H9 (cell line): Measurements from ENCODE around the gene ARCN1. TPM values are rescaled to one million over a fixed set of nuclear protein-coding genes. Genes with fewer than 3 reads are reported as not detected.

Experiments
- DNase-seq: peaks from one replicate; pipeline ENCODE4 v3.0.0-alpha.2; 2017
- H2AFZ ChIP-seq: one replicate; pipeline ENCODE4 v1.6.1; 2013; ENCODE audit warnings: mild to moderate bottlenecking, low read length, control low read depth, moderate library complexity
- H2AK5ac ChIP-seq: 2 replicates; pipeline ENCODE4 v1.6.1; 2013; ENCODE audit warnings: low read length, control low read depth, mixed read lengths; ENCODE audit not compliant: insufficient read length
- H2BK120ac ChIP-seq: one replicate; pipeline ENCODE4 v1.6.1; 2013; ENCODE audit warnings: low read depth, mild to moderate bottlenecking, low read length, control low read depth, inconsistent platforms; ENCODE audit not compliant: poor library complexity, severe bottlenecking
- H2BK12ac ChIP-seq: 2 replicates; pipeline ENCODE4 v1.6.1; 2013; ENCODE audit warnings: low read length, control low read depth, mixed read lengths, low read depth; ENCODE audit not compliant: insufficient read length
- H2BK15ac ChIP-seq: 2 replicates; pipeline ENCODE4 v1.6.1; 2013; ENCODE audit warnings: low read depth, low read length, control low read depth
- H2BK20ac ChIP-seq: one replicate; pipeline ENCODE4 v1.6.1; 2013; ENCODE audit warnings: low read depth, mild to moderate bottlenecking, low read length, control low read depth, inconsistent platforms; ENCODE audit not compliant: poor library complexity, severe bottlenecking
- H2BK5ac ChIP-seq: 2 replicates; pipeline ENCODE4 v1.6.1; 2013; ENCODE audit warnings: low read length, control low read depth, mixed read lengths; ENCODE audit not compliant: insufficient read length
- H3K14ac ChIP-seq: 2 replicates; pipeline ENCODE4 v1.6.1; 2013; ENCODE audit warnings: low read length, control low read depth; ENCODE audit not compliant: insufficient read depth
- H3K18ac ChIP-seq: 2 replicates; pipeline ENCODE4 v1.6.1; 2013; ENCODE audit warnings: low read depth, mild to moderate bottlenecking, mixed read lengths, low read length, control low read depth; ENCODE audit not compliant: insufficient read length
- H3K23ac ChIP-seq: 2 replicates; pipeline ENCODE4 v1.6.1; 2013; ENCODE audit warnings: low read length, control low read depth, mixed read lengths, low read depth; ENCODE audit not compliant: insufficient read length
- H3K23me2 ChIP-seq: 2 replicates; pipeline ENCODE4 v1.6.1; 2013; ENCODE audit warnings: low read depth, mild to moderate bottlenecking, mixed read lengths, low read length, control low read depth; ENCODE audit not compliant: insufficient read length, poor library complexity, severe bottlenecking
- H3K27ac ChIP-seq: 2 replicates; pipeline ENCODE4 v1.5.1; 2013; ENCODE audit warnings: low read length, control low read depth, mixed read lengths, low read depth; ENCODE audit not compliant: insufficient read length
- H3K27me3 ChIP-seq: 2 replicates; pipeline ENCODE4 v1.6.1; 2013; ENCODE audit warnings: low read length, control low read depth, inconsistent platforms; ENCODE audit not compliant: insufficient read depth
- H3K4ac ChIP-seq: 2 replicates; pipeline ENCODE4 v1.6.1; 2013; ENCODE audit warnings: low read depth, mild to moderate bottlenecking, control low read depth, inconsistent platforms, low read length, moderate library complexity
- H3K4me1 ChIP-seq: 2 replicates; pipeline ENCODE4 v1.6.1; 2013; ENCODE audit warnings: low read length, control low read depth, inconsistent platforms; ENCODE audit not compliant: insufficient read depth
- H3K4me2 ChIP-seq: 2 replicates; pipeline ENCODE4 v1.6.1; 2013; ENCODE audit warnings: low read length, control low read depth, mixed read lengths; ENCODE audit not compliant: insufficient read length, insufficient read depth
- H3K56ac ChIP-seq: 2 replicates; pipeline ENCODE4 v1.6.1; 2013; ENCODE audit warnings: low read depth, mild to moderate bottlenecking, mixed read lengths, low read length, control low read depth; ENCODE audit not compliant: insufficient read length
- H3K79me1 ChIP-seq: 2 replicates; pipeline ENCODE4 v1.6.1; 2013; ENCODE audit warnings: low read depth, mild to moderate bottlenecking, moderate library complexity, low read length, control low read depth, inconsistent platforms; ENCODE audit not compliant: insufficient read depth, poor library complexity, severe bottlenecking
- H3K79me2 ChIP-seq: 2 replicates; pipeline ENCODE4 v1.6.1; 2013; ENCODE audit warnings: low read length, control low read depth, inconsistent platforms; ENCODE audit not compliant: insufficient read depth
- H3K9ac ChIP-seq: 2 replicates; pipeline ENCODE4 v1.6.1; 2013; ENCODE audit warnings: low read length, control low read depth, mixed read lengths; ENCODE audit not compliant: insufficient read length; ENCODE audit errors: extremely low read depth
- H3K9me3 ChIP-seq: one replicate; pipeline ENCODE4 v1.6.1; 2013; ENCODE audit warnings: low read depth, low read length, inconsistent platforms; ENCODE audit not compliant: control insufficient read depth
- H3T11ph ChIP-seq: one replicate; pipeline ENCODE4 v1.6.1; 2013; ENCODE audit warnings: mild to moderate bottlenecking, low read length, control low read depth, inconsistent platforms
- H4K20me1 ChIP-seq: one replicate; pipeline ENCODE4 v1.6.1; 2013; ENCODE audit not compliant: control insufficient read depth, insufficient read length, insufficient read depth
- H4K5ac ChIP-seq: 2 replicates; pipeline ENCODE4 v1.6.1; 2013; ENCODE audit warnings: low read depth, mild to moderate bottlenecking, mixed read lengths, low read length, control low read depth; ENCODE audit not compliant: insufficient read length
- H4K8ac ChIP-seq: replicated peaks from 2 replicates; pipeline ENCODE4 v1.6.1; 2013; ENCODE audit warnings: low read length, control low read depth, mixed read lengths, low read depth; ENCODE audit not compliant: insufficient read length
- H4K91ac ChIP-seq: 2 replicates; pipeline ENCODE4 v1.6.1; 2013; ENCODE audit warnings: low read depth, mild to moderate bottlenecking, moderate library complexity, mixed read lengths, low read length, control low read depth; ENCODE audit not compliant: insufficient read length
- H3K27ac Mint-ChIP-seq, 3 experiments: 2 replicates in 2 of 3; 3 replicates in 1 of 3; pipeline ENCODE4 v1.8.0; 2020 to 2021; ENCODE audit warnings: mixed read lengths in 3 of 3, mild to moderate bottlenecking in 1 of 3, moderate library complexity in 1 of 3
- H3K27me3 Mint-ChIP-seq: 2 replicates; pipeline ENCODE4 v1.8.0; 2021; ENCODE audit warnings: low read depth, mild to moderate bottlenecking, moderate library complexity, mixed read lengths
- H3K36me3 Mint-ChIP-seq, 3 experiments: 2 replicates in 2 of 3; 3 replicates in 1 of 3; pipeline ENCODE4 v1.8.0; 2020 to 2021; ENCODE audit warnings: low read depth in 3 of 3, mixed read lengths in 3 of 3; ENCODE audit not compliant: insufficient read depth in 1 of 3
- H3K4me1 Mint-ChIP-seq, 2 experiments: 2 replicates each; pipeline ENCODE4 v1.8.0; 2020; ENCODE audit warnings: mixed read lengths in 2 of 2
- H3K4me3 Mint-ChIP-seq, 2 experiments: 2 replicates in 1 of 2; 3 replicates in 1 of 2; pipeline ENCODE4 v1.8.0; 2020 to 2021; ENCODE audit warnings: mild to moderate bottlenecking in 2 of 2, mixed read lengths in 2 of 2, moderate library complexity in 1 of 2
- H3K9me3 Mint-ChIP-seq, 2 experiments: 2 replicates in 1 of 2; 3 replicates in 1 of 2; pipeline ENCODE4 v1.8.0; 2020; ENCODE audit warnings: mild to moderate bottlenecking in 2 of 2, mixed read lengths in 2 of 2, moderate library complexity in 1 of 2
- WGBS: extraction: QIAGEN DNeasy Blood & Tissue Kit; methylation state at CpG from one replicate; pipeline ENCODE4 v1.1.7; 2013; ENCODE audit warnings: missing lambda C conversion rate, low lambda C conversion rate, mixed read lengths; ENCODE audit not compliant: insufficient read length; ENCODE audit errors: extremely low coverage; 5-methylcytosine and 5-hydroxymethylcytosine counted together
- total RNA-seq: library from RNA; stranded (reverse); gene quantifications from 2 replicates; pipeline ENCODE4 v1.2.1, GENCODE V29; 2021
- TF ChIP-seq, protein P1 (sequence below): fragments of 200-600 bp; sonication (generic); conservative IDR thresholded peaks from 3 replicates; pipeline ENCODE4 v1.8.0; 2021; ENCODE audit warnings: antibody characterized with exemption, mild to moderate bottlenecking

ARCN1 gene
- total RNA-seq, 1 experiment from 2014 or later = 152 TPM

DNA sequence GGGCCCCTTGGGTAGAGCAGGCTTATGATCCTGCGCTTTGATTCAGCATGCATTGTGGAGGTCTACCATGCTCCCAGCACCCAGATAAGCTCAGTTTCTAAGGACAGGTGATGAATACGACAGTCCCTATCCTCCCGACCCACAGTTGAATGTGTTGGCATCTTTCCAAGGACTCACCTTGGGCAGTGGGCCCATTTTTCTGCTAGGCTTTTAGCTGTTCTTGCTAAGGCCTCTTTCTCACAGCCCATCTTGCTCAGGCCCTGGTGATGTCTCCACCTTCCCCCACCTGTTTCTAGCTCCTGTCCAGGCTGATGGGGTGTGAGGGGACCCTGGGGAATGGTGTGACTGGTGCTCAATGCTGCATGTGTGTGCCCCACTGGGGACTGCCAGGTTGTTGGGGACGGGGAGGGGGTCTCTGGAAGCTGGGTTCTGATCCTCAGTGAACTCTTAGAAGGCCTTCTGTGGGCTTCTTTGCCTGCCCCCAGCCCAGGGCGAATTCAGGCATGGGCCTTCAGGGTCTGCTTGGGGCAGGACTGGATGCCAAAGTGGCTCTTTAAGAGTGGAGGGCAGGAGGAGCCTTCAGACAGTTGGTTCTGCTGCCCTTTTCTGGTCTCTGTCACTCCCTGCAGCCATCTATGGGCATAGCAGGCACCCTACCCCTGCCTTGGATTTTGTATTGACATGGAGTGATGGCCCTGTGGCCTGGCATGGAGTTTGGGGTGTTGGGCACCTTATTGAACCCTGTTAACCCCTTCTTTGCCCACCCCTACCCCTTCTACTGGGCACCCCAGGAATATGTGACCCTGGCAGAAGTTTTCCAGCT, 68.3 kb downstream of the ARCN1 start:
- no peak overlapping the region for H2BK20ac ChIP-seq
- Mint-ChIP-seq H3K27ac (no peak overlapping the region), H3K4me3 (no peak overlapping the region), H3K27me3 (no peaks in the 10 kb centered on the region), H3K36me3 (peaks cover 35 to 76% (median 72%) of the 10 kb centered on the region in 3 experiments), H3K9me3 (no peaks in the 10 kb centered on the region), H3K4me1 (peaks cover 9 to 14% of the 10 kb centered on the region in 2 experiments)
- no peak overlapping the region for H3K23ac ChIP-seq
- TF ChIP-seq, protein P1, sequence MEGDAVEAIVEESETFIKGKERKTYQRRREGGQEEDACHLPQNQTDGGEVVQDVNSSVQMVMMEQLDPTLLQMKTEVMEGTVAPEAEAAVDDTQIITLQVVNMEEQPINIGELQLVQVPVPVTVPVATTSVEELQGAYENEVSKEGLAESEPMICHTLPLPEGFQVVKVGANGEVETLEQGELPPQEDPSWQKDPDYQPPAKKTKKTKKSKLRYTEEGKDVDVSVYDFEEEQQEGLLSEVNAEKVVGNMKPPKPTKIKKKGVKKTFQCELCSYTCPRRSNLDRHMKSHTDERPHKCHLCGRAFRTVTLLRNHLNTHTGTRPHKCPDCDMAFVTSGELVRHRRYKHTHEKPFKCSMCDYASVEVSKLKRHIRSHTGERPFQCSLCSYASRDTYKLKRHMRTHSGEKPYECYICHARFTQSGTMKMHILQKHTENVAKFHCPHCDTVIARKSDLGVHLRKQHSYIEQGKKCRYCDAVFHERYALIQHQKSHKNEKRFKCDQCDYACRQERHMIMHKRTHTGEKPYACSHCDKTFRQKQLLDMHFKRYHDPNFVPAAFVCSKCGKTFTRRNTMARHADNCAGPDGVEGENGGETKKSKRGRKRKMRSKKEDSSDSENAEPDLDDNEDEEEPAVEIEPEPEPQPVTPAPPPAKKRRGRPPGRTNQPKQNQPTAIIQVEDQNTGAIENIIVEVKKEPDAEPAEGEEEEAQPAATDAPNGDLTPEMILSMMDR = peak; percentile 23; the same call in 1 of the 3 replicates
- no peak overlapping the region for H4K5ac ChIP-seq
- H3K4me1 ChIP-seq = peaks cover 5% of the 10 kb centered on the region; the same call in 1 of the 2 replicates
- H3T11ph ChIP-seq = no peak overlapping the region
- H3K9ac ChIP-seq = no peak overlapping the region
- H4K8ac ChIP-seq = no peak overlapping the region
- H3K4me2 ChIP-seq = no peak overlapping the region
- H3K79me2 ChIP-seq = no peaks in the 10 kb centered on the region
- no peak for DNase-seq
- no peaks in the 10 kb centered on the region for H3K27me3 ChIP-seq
- no peak overlapping the region for H2BK12ac ChIP-seq
- no peak overlapping the region for H3K4ac ChIP-seq
- H3K79me1 ChIP-seq = no peaks in the 10 kb centered on the region
- H3K14ac ChIP-seq = no peak overlapping the region
- no peak overlapping the region for H2AK5ac ChIP-seq
- no peaks in the 10 kb centered on the region for H3K23me2 ChIP-seq
- no peak overlapping the region for H4K91ac ChIP-seq
- H2AFZ ChIP-seq = no peak overlapping the region
- no peak overlapping the region for H2BK5ac ChIP-seq
- no peaks in the 10 kb centered on the region for H3K9me3 ChIP-seq
- no peak overlapping the region for H3K18ac ChIP-seq
- H2BK15ac ChIP-seq = no peak overlapping the region
- no CpG with 5 or more reads among the region's 5 CpGs for WGBS
- H2BK120ac ChIP-seq = no peak overlapping the region
- H4K20me1 ChIP-seq = no peaks in the 10 kb centered on the region
- H3K27ac ChIP-seq = no peak overlapping the region
- no peak overlapping the region for H3K56ac ChIP-seq
